Tibial artery (tissue), 4 donors: ENCODE measurements around the gene GRIP1.

ENCODE experiments used
- DNase-seq, 2 donors: peaks; one replicate each; pipeline ENCODE4 v3.0.0-alpha.2; 2019
- H3K27ac ChIP-seq, 2 donors: fragments of 200-600 bp; sonication (generic) in 1 of 2; 1 replicate in 1 of 2; 2 replicates in 1 of 2; pipeline ENCODE4 v1.5.1; 2018 to 2019; ENCODE audit warnings: mild to moderate bottlenecking in 1 of 2
- H3K27me3 ChIP-seq, 2 donors: fragments of 200-600 bp; sonication (generic) in 1 of 2; one replicate each; pipeline versions ENCODE4 v1.5.1 to v1.6.0; 2016 to 2019
- H3K36me3 ChIP-seq, 3 donors: fragments of 200-600 bp; sonication (generic) in 2 of 3; one replicate each; pipeline ENCODE4 v1.5.1; 2016 to 2019; ENCODE audit warnings: mild to moderate bottlenecking in 2 of 3
- H3K4me1 ChIP-seq, 4 donors: fragments of 200-600 bp; sonication (generic) in 2 of 4; 1 replicate in 3 of 4; 2 replicates in 1 of 4; pipeline ENCODE4 v1.5.1; 2016 to 2019
- H3K4me3 ChIP-seq, 2 donors: fragments of 200-600 bp; sonication (generic) in 1 of 2; 1 replicate in 1 of 2; 2 replicates in 1 of 2; pipeline ENCODE4 v1.5.1; 2018 to 2019; ENCODE audit warnings: mild to moderate bottlenecking in 2 of 2
- H3K9me3 ChIP-seq, 3 donors: fragments of 200-600 bp; sonication (generic) in 1 of 3; one replicate each; pipeline ENCODE4 v1.5.1; 2016 to 2019
- CTCF ChIP-seq, 2 experiments: fragments of 200-600 bp in 1 of 2; fragments of 450-650 bp in 1 of 2; IDR thresholded peaks; one replicate each; pipeline ENCODE4 v1.5.1; 2017 to 2019; ENCODE audit warnings: antibody characterized with exemption in 2 of 2, mild to moderate bottlenecking in 1 of 2, moderate library complexity in 1 of 2
- intact Hi-C: fragments of 100-400 bp; cut with DNase I; formaldehyde crosslinking; loops from one replicate; pipeline ENCODE4 v1.15.0; 2023; ENCODE audit warnings: low total_unique reads

The GRIP1 gene

GRCh38 chr12:66667906-66668305, 11.0 kb downstream of the GRIP1 start:
- intact Hi-C loops, result no loop called here
- DNase-seq, result no peak
- Histone ChIP-seq H3K27me3 (no peaks in the 10 kb centered on the region), H3K36me3 (no peaks in the 10 kb centered on the region), H3K4me1 (no peaks in the 10 kb centered on the region), H3K27ac (no peak overlapping the region), H3K9me3 (no peaks in the 10 kb centered on the region), H3K4me3 (no peak overlapping the region)
- TF ChIP-seq CTCF (IDR thresholded peaks at IDR 0.05), result no peak

GRCh38 chr12:66666481-66666880, 12.4 kb downstream of the GRIP1 start:
- DNase-seq, result no peak
- Histone ChIP-seq H3K36me3 (no peaks in the 10 kb centered on the region), H3K4me1 (no peaks in the 10 kb centered on the region), H3K9me3 (no peaks in the 10 kb centered on the region), H3K4me3 (no peak overlapping the region), H3K27me3 (no peaks in the 10 kb centered on the region), H3K27ac (no peak overlapping the region)
- no peak for TF ChIP-seq CTCF (IDR thresholded peaks at IDR 0.05)
- intact Hi-C loops, result no loop called here

GRCh38 chr12:66665435-66665985, 13.4 kb downstream of the GRIP1 start:
- H3K4me3 ChIP-seq, result no peak overlapping the region
- no peaks in the 10 kb centered on the region for H3K4me1 ChIP-seq
- intact Hi-C loops, result no loop called here
- DNase-seq, result no peak
- TF ChIP-seq CTCF (IDR thresholded peaks at IDR 0.05), result no peak
- no peak overlapping the region for H3K27ac ChIP-seq
- H3K36me3 ChIP-seq, result no peaks in the 10 kb centered on the region
- no peaks in the 10 kb centered on the region for H3K9me3 ChIP-seq
- no peaks in the 10 kb centered on the region for H3K27me3 ChIP-seq

- Histone ChIP-seq H3K4me1 (no peaks in the 10 kb centered on the region), H3K36me3 (no peaks in the 10 kb centered on the region), H3K9me3 (no peaks in the 10 kb centered on the region), H3K27me3 (no peaks in the 10 kb centered on the region), H3K4me3 (no peak overlapping the region), H3K27ac (no peak overlapping the region)
- TF ChIP-seq CTCF (IDR thresholded peaks at IDR 0.05), result no peak
- intact Hi-C loops, result no loop called here
- no peak for DNase-seq
Observed at GRCh38 chr12:66664076-66664475, 14.8 kb downstream of the GRIP1 start.

GRCh38 chr12:66663611-66664010, 15.3 kb downstream of the GRIP1 start:
- Histone ChIP-seq H3K27ac (no peak overlapping the region), H3K4me1 (no peaks in the 10 kb centered on the region), H3K4me3 (no peak overlapping the region), H3K9me3 (no peaks in the 10 kb centered on the region), H3K27me3 (no peaks in the 10 kb centered on the region), H3K36me3 (no peaks in the 10 kb centered on the region)
- DNase-seq, result no peak
- intact Hi-C loops, result no loop called here
- TF ChIP-seq CTCF (IDR thresholded peaks at IDR 0.05), result no peak

- H3K4me1 ChIP-seq, result no peaks in the 10 kb centered on the region
- no peak for DNase-seq
- intact Hi-C loops, result no loop called here
Observed at GRCh38 chr12:66662729-66663128, 16.1 kb downstream of the GRIP1 start.

More at GRCh38 chr12:66662729-66663128, 16.1 kb downstream of the GRIP1 start:
- no peak for TF ChIP-seq CTCF (IDR thresholded peaks at IDR 0.05)
- H3K9me3 ChIP-seq, result no peaks in the 10 kb centered on the region
- H3K36me3 ChIP-seq, result no peaks in the 10 kb centered on the region
- H3K4me3 ChIP-seq, result no peak overlapping the region
- H3K27me3 ChIP-seq, result no peaks in the 10 kb centered on the region
- H3K27ac ChIP-seq, result no peak overlapping the region
